Astrocyte of the hippocampus (primary cell): Measurements from ENCODE around the gene MYO1D.
"Not testable (repeated sequence)": the region's sequence is repeated elsewhere in the genome, so short reads cannot be mapped to it uniquely, and the experiment has no call there.

Source experiments
- DNase-seq: peaks from one replicate; pipeline ENCODE4 v3.0.0; 2011; ENCODE audit warnings: low read depth, low spot score

MYO1D gene

GRCh38 chr17:32876417-32877163, at the start of gene MYO1D:
MYO1D (minus strand) TSS chr17:32877124; CDS start chr17:32876872, 252 bp downstream.
- DNase-seq: no peak

- DNase-seq: no peak
Measured at GRCh38 chr17:32926183-32926582, 49.3 kb upstream of the MYO1D start.

DNA sequence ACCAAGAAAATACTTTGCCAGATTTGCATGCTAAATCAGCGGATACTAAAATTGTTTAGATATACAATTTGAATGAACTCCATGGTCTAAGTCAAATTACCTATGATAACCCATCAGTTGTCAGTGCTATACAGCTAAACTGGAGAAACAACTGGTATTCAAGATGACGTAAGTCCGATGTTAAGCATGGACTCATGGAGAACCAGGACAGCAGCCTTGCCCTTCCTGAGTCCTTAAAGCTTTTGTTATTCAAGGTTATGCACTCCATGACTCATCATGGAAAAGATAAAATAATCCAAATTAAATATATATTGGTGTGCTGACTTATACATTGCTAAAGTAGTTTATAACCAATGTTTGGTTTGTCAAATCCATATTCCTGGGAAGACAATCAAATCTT, 47.0 kb upstream of the MYO1D start:
- DNase-seq: not testable (repeated sequence)

- DNase-seq: no peak
Measured at GRCh38 chr17:32921017-32921416, 44.1 kb upstream of the MYO1D start.

- DNase-seq: no peak
Measured at GRCh38 chr17:32920293-32920692, 43.4 kb upstream of the MYO1D start.

DNA sequence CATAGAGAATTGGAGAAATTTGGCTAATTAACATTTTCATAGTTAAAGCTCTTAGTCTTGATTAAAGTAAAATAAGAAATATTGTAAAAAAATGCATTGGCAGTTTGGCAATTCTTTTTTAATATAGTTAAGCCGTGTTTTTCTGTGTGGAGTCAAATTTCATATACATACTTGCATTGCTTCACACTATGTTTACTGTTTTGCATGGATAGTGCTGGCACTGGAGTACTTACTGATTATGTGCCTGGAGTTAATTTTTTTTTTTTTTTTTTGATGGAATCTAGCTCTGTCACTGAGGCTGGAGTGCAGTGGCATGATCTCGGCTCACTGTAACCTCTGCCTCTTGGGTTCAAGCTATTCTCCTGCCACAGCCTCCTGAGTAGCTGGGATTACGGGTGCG, 43.0 kb upstream of the MYO1D start:
- DNase-seq: not testable (repeated sequence)

DNA sequence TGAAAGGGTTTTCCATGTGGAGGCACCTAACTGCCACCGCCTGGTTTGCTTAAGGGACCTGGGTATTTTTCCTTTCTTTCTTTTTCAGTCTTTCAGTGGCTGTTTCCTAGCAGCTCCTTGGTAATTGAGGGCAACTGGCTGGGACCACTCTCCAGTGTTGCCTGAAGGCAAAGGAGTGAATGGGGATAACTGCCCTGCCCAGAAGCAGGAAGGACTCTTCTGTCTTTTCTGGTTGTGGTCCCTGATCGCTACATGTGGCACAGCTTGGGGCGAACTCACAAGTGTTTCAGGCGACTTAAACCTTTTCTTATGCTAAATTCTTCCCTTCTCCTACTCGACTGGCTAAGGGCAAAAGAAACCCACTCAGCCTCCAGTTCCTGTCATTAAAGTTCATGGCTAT, 40.9 kb upstream of the MYO1D start:
- DNase-seq: no peak

DNA sequence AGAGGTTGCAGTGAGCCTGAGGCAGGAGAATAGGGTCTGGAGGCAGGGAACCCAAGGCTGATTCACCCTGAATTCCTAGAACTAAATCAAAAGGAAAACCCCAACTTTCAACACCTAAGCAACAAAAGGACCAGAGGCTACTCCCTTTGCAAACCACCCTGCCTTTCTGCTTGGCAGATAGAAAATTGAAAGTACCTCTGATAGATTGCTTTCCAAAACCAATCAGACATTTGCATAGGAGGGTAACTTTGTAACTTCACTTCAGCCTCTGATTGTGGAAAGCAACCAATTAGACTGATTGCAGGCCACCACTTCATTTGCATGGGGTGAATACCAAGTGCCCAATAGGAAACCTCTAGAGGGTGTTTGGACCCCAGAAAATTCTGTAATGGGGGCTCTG, 40.2 kb upstream of the MYO1D start:
- no peak for DNase-seq

GRCh38 chr17:32916134-32916533, 39.2 kb upstream of the MYO1D start:
- DNase-seq: no peak

DNA sequence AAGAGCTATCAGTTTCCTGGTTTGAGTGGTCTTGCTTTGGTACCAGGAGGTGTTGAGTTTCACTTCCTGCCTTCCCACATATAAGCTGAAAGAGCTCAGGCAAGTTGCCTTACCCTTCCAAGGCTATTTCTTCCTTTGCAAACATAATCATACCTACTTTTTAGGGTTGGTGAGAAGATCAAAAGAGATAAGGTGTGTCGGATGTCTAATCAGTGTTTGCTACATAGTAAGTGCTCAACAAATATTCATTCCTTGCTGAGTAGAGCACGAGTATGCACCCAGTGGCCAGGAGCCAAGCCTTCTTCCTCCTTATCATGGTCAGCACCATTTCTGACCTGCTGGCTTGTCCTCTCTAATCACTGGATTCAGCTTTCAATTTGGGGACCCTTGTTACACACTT, 38.3 kb upstream of the MYO1D start:
- DNase-seq: no peak

DNA sequence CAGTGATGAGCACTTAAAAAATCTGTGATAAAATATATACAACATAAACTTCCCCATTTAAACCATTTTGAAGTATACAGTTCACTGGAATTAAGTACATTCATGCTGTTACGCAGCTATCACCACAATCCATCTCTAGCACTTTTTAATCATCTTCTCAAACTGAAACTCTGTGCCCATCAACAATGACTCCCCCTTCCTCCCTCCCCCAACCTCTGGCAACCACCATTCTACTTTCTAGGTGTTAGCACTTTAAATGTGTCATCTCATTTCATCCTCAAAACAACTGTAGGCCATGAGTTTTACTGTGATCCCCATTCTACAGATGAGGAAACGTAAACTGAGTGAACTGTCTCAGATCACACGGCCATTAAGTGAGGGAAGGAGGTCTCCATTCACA, 37.3 kb upstream of the MYO1D start:
- no peak for DNase-seq

- DNase-seq: no peak
Measured at GRCh38 chr17:32913593-32913992, 36.7 kb upstream of the MYO1D start.

DNA sequence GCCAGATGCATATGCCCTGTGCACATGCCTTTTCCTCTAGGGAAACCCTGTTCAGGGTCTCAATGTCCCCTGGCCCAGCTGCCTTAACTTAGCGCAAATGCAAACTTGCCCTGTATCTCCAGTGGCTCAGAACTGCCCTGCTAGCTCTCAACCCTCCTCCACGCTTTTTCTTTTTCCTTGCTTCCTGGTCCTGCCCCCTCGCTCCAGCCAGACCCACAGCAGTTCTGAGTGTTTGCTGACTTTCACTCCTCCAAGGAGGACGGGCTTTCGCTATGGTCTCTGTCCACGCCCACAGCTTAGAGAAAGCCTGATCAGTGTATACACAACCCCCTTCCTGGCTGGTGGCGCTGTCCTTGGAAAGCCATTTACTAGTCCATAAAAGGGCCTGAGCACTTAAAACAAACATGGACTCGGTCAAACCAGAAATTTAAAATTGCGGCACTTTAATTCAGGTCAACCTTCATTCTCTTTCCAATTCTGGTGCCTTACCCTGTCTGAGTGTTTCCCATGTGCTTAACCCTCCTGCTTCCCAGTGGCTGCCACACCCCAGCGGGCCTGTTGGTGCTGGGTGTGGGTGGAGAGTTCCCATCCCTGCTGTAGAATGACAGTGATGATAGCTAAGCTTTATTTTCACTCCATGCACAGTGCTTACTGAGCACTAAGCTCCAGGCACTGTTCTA, 35.4 kb upstream of the MYO1D start:
- peak; percentile 34 for DNase-seq

- no peak for DNase-seq
Measured at GRCh38 chr17:32910769-32911168, 33.8 kb upstream of the MYO1D start.

DNA sequence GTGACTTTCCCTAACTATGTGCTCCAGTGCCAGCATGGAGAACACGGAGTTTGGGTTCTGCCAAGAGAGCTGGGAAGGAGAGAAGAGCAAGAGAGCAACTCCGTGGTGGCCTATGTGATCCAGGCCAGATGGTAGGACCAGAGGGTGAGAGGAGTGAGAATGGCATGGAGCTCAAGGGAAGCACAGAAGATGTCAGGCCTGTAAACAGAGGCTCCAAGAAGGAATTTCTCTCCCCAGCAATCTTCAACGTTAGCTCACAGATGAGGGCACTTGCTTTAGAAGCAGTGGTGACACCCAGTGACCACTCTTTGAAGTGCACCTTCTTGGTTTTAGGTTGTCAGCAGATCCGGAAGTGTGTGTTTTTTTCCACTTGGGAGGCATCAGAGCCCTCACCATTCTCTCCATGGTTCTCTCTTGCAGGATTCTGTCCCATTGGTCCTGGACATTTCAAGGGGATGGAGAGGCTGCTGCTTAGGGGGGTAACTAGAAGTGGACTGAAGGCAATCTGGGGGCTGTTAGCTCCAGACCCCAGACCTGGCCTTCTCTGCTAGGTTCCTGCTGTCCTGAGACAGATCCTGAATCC, 33.0 kb upstream of the MYO1D start:
- DNase-seq: peak; percentile 84

DNA sequence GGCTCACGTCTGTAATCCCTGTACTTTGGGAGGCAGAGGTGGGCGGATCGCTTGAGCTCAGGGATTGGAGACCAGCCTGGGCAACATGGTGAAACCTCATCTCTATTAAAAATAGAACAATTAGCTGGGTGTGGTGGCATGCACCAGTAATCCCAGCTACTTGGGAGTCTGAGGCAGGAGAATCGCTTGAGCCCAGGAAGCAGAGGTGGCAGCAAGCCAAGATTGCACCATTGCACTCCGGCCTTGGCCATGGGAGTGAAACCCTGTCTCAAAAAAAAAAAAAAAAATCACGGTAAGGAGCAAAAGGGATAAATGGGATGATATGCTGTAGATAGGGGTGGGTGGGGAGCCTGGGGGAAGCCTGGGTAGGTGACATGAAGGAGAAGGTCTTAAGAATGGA, 30.7 kb upstream of the MYO1D start:
- DNase-seq: no peak

- DNase-seq: no peak
Measured at GRCh38 chr17:32904891-32905290, 28.0 kb upstream of the MYO1D start.

GRCh38 chr17:32903774-32904673, 27.1 kb upstream of the MYO1D start:
- no peak for DNase-seq

DNA sequence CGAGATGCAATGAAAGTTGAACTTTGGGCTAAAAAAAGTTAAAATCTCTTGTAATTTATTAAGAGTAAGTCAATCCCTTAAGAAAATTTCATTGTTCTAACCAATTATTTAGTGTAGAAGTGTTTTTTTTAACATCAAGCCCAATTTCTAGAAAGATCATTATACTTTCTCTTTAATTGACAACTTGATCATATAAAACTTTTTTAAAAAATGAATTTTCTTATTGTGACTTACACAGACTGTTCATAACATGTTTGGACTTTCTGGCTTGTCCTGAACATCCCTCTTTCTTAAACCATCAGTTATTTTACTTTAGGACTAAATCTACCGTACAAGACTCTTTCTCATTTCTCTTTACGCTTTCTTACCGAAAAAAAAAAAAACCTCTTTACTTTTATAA, 24.8 kb upstream of the MYO1D start:
- no peak for DNase-seq

DNA sequence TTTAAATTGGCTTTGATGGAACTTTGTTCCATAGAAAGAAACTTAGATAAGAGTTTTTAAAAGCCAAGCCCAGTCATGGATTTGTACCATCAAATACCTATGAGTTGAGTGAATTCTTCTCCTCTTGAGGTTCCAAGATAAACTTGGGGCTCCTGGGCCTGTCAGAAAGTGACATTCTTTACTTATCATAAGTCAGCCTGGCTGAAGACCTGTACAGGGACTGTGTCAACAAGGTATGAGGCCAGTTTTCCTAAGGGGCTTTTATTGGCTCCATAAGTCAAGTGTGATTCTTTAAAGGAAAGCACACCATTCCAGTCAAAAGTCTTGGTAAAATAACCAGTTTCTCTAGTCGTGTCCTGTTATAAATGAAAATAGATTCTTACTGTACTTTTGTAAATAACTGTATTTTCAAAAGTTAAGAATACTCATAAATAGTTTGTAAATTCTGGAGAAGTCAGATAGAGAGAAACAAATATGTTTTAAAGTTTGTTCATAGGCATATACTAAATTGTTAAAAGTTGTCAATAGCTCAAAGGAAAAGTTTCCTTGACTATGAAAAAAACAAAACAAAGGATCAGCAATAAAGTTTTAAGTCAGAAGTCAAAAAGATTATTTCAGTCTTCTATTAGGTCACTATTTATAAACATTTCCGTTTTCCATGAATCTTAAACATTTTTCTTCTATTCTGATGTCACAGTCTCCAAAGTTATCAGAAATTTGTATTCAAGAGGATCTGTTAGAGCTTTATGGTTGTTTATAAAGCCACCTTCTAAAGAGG, 22.5 kb upstream of the MYO1D start:
- no peak for DNase-seq

GRCh38 chr17:32896647-32897258, 19.8 kb upstream of the MYO1D start:
- DNase-seq: no peak
